HepG2 (cell line): ENCODE results near the gene CARMIL1. TPM values are rescaled to one million over a fixed set of nuclear protein-coding genes. Genes with fewer than 3 reads are reported as not detected.

ENCODE experiments used
- ATAD3A ChIP-seq: sonication (generic); formaldehyde crosslinking; IDR thresholded peaks from 2 replicates; pipeline ENCODE4 v1.4.0; 2020; ENCODE audit warnings: missing genetic modification reagents
- CREM ChIP-seq, 2 experiments: sonication (generic) in 1 of 2; formaldehyde crosslinking in 1 of 2; IDR thresholded peaks; 2 replicates each; pipeline versions ENCODE4 v1.4.0 to v1.6.1; 2016 to 2020; ENCODE audit warnings: antibody characterized with exemption in 1 of 2, mild to moderate bottlenecking in 1 of 2, missing genetic modification reagents in 1 of 2
- DBP ChIP-seq: sonication (generic); formaldehyde crosslinking; IDR thresholded peaks from 2 replicates; pipeline ENCODE4 v1.4.0; 2020; ENCODE audit warnings: missing genetic modification reagents; ENCODE audit errors: not compliant biosample characterization
- FOXA1 ChIP-seq, 2 experiments: fragments of 450-650 bp in 1 of 2; sonication (generic) in 1 of 2; formaldehyde crosslinking in 1 of 2; IDR thresholded peaks; 2 replicates each; pipeline versions ENCODE4 v1.4.0 to v1.6.1; 2016 to 2020; ENCODE audit warnings: missing genetic modification reagents in 1 of 2
- GFI1 ChIP-seq: sonication (generic); formaldehyde crosslinking; IDR thresholded peaks from 2 replicates; pipeline ENCODE4 v1.5.0; 2020; ENCODE audit warnings: missing genetic modification reagents, mild to moderate bottlenecking, borderline replicate concordance
- HMGA1 ChIP-seq: sonication (generic); formaldehyde crosslinking; conservative IDR thresholded peaks from 2 replicates; pipeline ENCODE4 v1.4.0; 2020; ENCODE audit warnings: missing genetic modification reagents
- PBX2 ChIP-seq: IDR thresholded peaks from 2 replicates; pipeline ENCODE4 v1.6.1; 2016; ENCODE audit warnings: control low read depth
- ZBTB1 ChIP-seq: sonication (generic); formaldehyde crosslinking; IDR thresholded peaks from 2 replicates; pipeline ENCODE4 v1.4.0; 2020; ENCODE audit warnings: missing genetic modification reagents, borderline replicate concordance
- ZFP41 ChIP-seq: sonication (generic); formaldehyde crosslinking; IDR thresholded peaks from 2 replicates; pipeline ENCODE4 v1.4.0; 2020; ENCODE audit warnings: mild to moderate bottlenecking, missing genetic modification reagents, borderline replicate concordance
- polyA plus RNA-seq, 8 experiments: library from polyadenylated mRNA; depleted of rRNA in 3 of 8; stranded (reverse) in 7 of 8; unstranded in 1 of 8; fragments of >200 nt; fragmentation: Illumina TruSeq in 4 of 8; extraction: Trizol in 4 of 8; gene quantifications; 2 replicates each; pipeline versions ENCODE4 v1.2.1 to v1.2.3, GENCODE V29; 2011 to 2016; ENCODE audit warnings: low read depth in 4 of 8, missing spikeins in 1 of 8, mixed read lengths in 1 of 8; ENCODE audit not compliant: insufficient read depth in 1 of 8
- total RNA-seq, 5 experiments: library from RNA; depleted of rRNA; stranded (reverse); fragments of >200 nt; fragmentation: Illumina TruSeq; extraction: Trizol; gene quantifications; 2 replicates each; pipeline ENCODE4 v1.2.3, GENCODE V29; 2016; ENCODE audit warnings: low read depth in 1 of 5
- TF ChIP-seq, protein P1 (sequence below): sonication (generic); formaldehyde crosslinking; IDR thresholded peaks from 2 replicates; pipeline ENCODE4 v1.4.0; 2020; ENCODE audit warnings: low read depth, missing genetic modification reagents
- TF ChIP-seq, protein P2 (sequence below): sonication (generic); formaldehyde crosslinking; conservative IDR thresholded peaks from 2 replicates; pipeline ENCODE4 v1.5.0; 2020; ENCODE audit warnings: missing genetic modification reagents
- TF ChIP-seq, protein P3 (sequence below): sonication (generic); formaldehyde crosslinking; IDR thresholded peaks from 2 replicates; pipeline ENCODE4 v1.4.0; 2020; ENCODE audit warnings: missing genetic modification reagents, mild to moderate bottlenecking, borderline replicate concordance
- TF ChIP-seq, protein P4 (sequence below): sonication (generic); formaldehyde crosslinking; IDR thresholded peaks from 2 replicates; pipeline ENCODE4 v1.8.0; 2023; ENCODE audit warnings: mild to moderate bottlenecking, missing genetic modification reagents

CARMIL1 gene
- total and polyA plus RNA-seq, 2 of the 13 experiments (the other 11 are each of a cell fraction or from before 2014, with no cell fraction given): 1.8 to 2.6 TPM

GRCh38 chr6:25278914-25279747 is at the start of gene CARMIL1 (continued):
- TF ChIP-seq, protein P1, sequence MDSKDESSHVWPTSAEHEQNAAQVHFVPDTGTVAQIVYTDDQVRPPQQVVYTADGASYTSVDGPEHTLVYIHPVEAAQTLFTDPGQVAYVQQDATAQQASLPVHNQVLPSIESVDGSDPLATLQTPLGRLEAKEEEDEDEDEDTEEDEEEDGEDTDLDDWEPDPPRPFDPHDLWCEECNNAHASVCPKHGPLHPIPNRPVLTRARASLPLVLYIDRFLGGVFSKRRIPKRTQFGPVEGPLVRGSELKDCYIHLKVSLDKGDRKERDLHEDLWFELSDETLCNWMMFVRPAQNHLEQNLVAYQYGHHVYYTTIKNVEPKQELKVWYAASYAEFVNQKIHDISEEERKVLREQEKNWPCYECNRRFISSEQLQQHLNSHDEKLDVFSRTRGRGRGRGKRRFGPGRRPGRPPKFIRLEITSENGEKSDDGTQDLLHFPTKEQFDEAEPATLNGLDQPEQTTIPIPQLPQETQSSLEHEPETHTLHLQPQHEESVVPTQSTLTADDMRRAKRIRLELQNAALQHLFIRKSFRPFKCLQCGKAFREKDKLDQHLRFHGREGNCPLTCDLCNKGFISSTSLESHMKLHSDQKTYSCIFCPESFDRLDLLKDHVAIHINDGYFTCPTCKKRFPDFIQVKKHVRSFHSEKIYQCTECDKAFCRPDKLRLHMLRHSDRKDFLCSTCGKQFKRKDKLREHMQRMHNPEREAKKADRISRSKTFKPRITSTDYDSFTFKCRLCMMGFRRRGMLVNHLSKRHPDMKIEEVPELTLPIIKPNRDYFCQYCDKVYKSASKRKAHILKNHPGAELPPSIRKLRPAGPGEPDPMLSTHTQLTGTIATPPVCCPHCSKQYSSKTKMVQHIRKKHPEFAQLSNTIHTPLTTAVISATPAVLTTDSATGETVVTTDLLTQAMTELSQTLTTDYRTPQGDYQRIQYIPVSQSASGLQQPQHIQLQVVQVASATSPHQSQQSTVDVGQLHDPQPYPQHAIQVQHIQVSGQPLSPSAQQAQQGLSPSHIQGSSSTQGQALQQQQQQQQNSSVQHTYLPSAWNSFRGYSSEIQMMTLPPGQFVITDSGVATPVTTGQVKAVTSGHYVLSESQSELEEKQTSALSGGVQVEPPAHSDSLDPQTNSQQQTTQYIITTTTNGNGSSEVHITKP (CRISPR knock-in tag): no peak
- TF ChIP-seq FOXA1 (IDR thresholded peaks at IDR 0.05): no peak
- TF ChIP-seq FOXA1 (CRISPR knock-in tag; IDR thresholded peaks at IDR 0.05): no peak
- peak; percentile 54; the same call in 1 of the 2 replicates for TF ChIP-seq GFI1 (CRISPR knock-in tag)
- no peak for TF ChIP-seq ZFP41
- no peak for TF ChIP-seq PBX2 (CRISPR knock-in tag)
- no peak for TF ChIP-seq CREM (IDR thresholded peaks at IDR 0.05)
- TF ChIP-seq CREM (CRISPR knock-in tag; IDR thresholded peaks at IDR 0.05): no peak
- TF ChIP-seq DBP (CRISPR knock-in tag): no peak
- TF ChIP-seq ATAD3A: no peak
- TF ChIP-seq, protein P2, sequence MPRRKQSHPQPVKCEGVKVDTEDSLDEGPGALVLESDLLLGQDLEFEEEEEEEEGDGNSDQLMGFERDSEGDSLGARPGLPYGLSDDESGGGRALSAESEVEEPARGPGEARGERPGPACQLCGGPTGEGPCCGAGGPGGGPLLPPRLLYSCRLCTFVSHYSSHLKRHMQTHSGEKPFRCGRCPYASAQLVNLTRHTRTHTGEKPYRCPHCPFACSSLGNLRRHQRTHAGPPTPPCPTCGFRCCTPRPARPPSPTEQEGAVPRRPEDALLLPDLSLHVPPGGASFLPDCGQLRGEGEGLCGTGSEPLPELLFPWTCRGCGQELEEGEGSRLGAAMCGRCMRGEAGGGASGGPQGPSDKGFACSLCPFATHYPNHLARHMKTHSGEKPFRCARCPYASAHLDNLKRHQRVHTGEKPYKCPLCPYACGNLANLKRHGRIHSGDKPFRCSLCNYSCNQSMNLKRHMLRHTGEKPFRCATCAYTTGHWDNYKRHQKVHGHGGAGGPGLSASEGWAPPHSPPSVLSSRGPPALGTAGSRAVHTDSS: 0 out of 2 replicates have a peak, but pooled peaks have one; percentile 50
- TF ChIP-seq, protein P3, sequence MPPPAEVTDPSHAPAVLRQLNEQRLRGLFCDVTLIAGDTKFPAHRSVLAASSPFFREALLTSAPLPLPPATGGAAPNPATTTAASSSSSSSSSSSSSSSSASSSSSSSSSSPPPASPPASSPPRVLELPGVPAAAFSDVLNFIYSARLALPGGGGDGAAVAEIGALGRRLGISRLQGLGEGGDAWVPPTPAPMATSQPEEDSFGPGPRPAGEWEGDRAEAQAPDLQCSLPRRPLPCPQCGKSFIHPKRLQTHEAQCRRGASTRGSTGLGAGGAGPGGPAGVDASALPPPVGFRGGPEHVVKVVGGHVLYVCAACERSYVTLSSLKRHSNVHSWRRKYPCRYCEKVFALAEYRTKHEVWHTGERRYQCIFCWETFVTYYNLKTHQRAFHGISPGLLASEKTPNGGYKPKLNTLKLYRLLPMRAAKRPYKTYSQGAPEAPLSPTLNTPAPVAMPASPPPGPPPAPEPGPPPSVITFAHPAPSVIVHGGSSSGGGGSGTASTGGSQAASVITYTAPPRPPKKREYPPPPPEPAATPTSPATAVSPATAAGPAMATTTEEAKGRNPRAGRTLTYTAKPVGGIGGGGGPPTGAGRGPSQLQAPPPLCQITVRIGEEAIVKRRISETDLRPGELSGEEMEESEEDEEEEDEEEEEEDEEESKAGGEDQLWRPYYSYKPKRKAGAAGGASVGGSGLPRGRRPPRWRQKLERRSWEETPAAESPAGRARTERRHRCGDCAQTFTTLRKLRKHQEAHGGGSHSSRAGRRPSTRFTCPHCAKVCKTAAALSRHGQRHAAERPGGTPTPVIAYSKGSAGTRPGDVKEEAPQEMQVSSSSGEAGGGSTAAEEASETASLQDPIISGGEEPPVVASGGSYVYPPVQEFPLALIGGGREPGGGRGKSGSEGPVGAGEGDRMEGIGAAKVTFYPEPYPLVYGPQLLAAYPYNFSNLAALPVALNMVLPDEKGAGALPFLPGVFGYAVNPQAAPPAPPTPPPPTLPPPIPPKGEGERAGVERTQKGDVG (CRISPR knock-in tag): no peak
- TF ChIP-seq HMGA1 (CRISPR knock-in tag): no peak
- TF ChIP-seq, protein P4, sequence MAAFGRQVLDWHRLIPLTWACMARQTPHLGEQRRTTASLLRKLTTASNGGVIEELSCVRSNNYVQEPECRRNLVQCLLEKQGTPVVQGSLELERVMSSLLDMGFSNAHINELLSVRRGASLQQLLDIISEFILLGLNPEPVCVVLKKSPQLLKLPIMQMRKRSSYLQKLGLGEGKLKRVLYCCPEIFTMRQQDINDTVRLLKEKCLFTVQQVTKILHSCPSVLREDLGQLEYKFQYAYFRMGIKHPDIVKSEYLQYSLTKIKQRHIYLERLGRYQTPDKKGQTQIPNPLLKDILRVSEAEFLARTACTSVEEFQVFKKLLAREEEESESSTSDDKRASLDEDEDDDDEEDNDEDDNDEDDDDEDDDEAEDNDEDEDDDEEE (CRISPR knock-in tag): no peak
- TF ChIP-seq ZBTB1 (CRISPR knock-in tag): no peak
